Endothelial cell of umbilical vein (primary cell): ENCODE results near the gene EPSTI1. TPM values are rescaled to one million over a fixed set of nuclear protein-coding genes. Genes with fewer than 3 reads are reported as not detected.

Source experiments
- BruUV-seq: library from RNA; stranded (reverse); fragments of 400-500 nt; replicated peaks from 2 replicates; lab custom pipeline; 2021; lab: Mats Ljungman, UMichigan
- CTCF ChIA-PET: fragments of 300-600, 350-600 bp; sonication (Branson Sonifier 250); formaldehyde crosslinking; loops from one replicate; lab custom pipeline; 2021; ENCODE audit warnings: antibody characterized with exemption, inconsistent platforms; lab: Charles Lee
- POLR2A ChIA-PET: fragments of 300-600, 350-600 bp; sonication (Branson Sonifier 250); formaldehyde crosslinking; loops from one replicate; lab custom pipeline; 2021; ENCODE audit warnings: antibody characterized with exemption, inconsistent platforms; lab: Charles Lee
- DNase-seq: peaks from one replicate; pipeline ENCODE4 v3.0.0-alpha.2; 2011; ENCODE audit warnings: low read depth, low spot score
- FAIRE-seq: peaks from 2 replicates; lab custom pipeline; 2011; peaks lifted over from hg19 to GRCh38; lab: Jason Lieb, UNC
- H2AFZ ChIP-seq: 2 replicates; pipeline ENCODE4 v1.6.0; 2012; ENCODE audit warnings: low read depth, low read length, control low read depth, inconsistent platforms
- H3K27ac ChIP-seq: 2 replicates; pipeline ENCODE4 v1.5.1; 2011; ENCODE audit warnings: low read depth, mild to moderate bottlenecking, control low read depth, low read length, moderate library complexity; ENCODE audit not compliant: insufficient read depth
- H3K27me3 ChIP-seq, 2 experiments: 2 replicates each; pipeline versions ENCODE4 v1.6.0 to v1.6.1; 2011; ENCODE audit warnings: low read length in 2 of 2, mixed read lengths in 1 of 2; ENCODE audit not compliant: control insufficient read depth in 2 of 2, insufficient read depth in 2 of 2
- H3K36me3 ChIP-seq, 2 experiments: 2 replicates in 1 of 2; 3 replicates in 1 of 2; pipeline ENCODE4 v1.5.1; 2011; ENCODE audit warnings: low read length in 2 of 2, mild to moderate bottlenecking in 1 of 2, moderate library complexity in 1 of 2; ENCODE audit not compliant: control insufficient read depth in 2 of 2, insufficient read depth in 2 of 2; ENCODE audit errors: extremely low read depth in 1 of 2
- H3K4me1 ChIP-seq: 3 replicates; pipeline ENCODE4 v1.5.1; 2011; ENCODE audit warnings: mild to moderate bottlenecking, low read length; ENCODE audit not compliant: control insufficient read depth, insufficient read depth; ENCODE audit errors: extremely low read depth
- H3K4me2 ChIP-seq: 2 replicates; pipeline ENCODE4 v1.6.1; 2011; ENCODE audit warnings: low read length, control low read depth, mixed read lengths; ENCODE audit not compliant: insufficient read depth
- H3K4me3 ChIP-seq, 3 experiments: fragments of 200-600 bp in 1 of 3; sonication (generic), shearing (Covaris generic) in 1 of 3; replicated peaks in 1 of 3; 2 replicates each; pipeline ENCODE4 v1.5.1; 2011 to 2016; ENCODE audit warnings: control low read depth in 3 of 3, low read length in 3 of 3, mild to moderate bottlenecking in 2 of 3, inconsistent platforms in 1 of 3, low read depth in 1 of 3, moderate library complexity in 1 of 3; ENCODE audit not compliant: insufficient read depth in 1 of 3
- H3K79me2 ChIP-seq: 2 replicates; pipeline ENCODE4 v1.6.0; 2012; ENCODE audit warnings: low read length, inconsistent platforms; ENCODE audit not compliant: control insufficient read depth, insufficient read depth
- H3K9ac ChIP-seq: replicated peaks from 2 replicates; pipeline ENCODE3; 2011; ENCODE audit warnings: low read length, control low read depth; ENCODE audit not compliant: insufficient read depth; ENCODE audit errors: extremely low read depth
- H3K9me1 ChIP-seq: replicated peaks from 3 replicates; pipeline ENCODE4 v1.6.0; 2011; ENCODE audit warnings: mild to moderate bottlenecking, low read length; ENCODE audit not compliant: control insufficient read depth, insufficient read depth; ENCODE audit errors: extremely low read depth
- H3K9me3 ChIP-seq: replicated peaks from 2 replicates; pipeline ENCODE4 v1.5.1; 2012; ENCODE audit warnings: low read length, inconsistent platforms; ENCODE audit not compliant: control insufficient read depth, insufficient read depth
- H4K20me1 ChIP-seq: replicated peaks from 2 replicates; pipeline ENCODE3; 2011; ENCODE audit warnings: mild to moderate bottlenecking, low read length; ENCODE audit not compliant: control insufficient read depth, insufficient read depth; ENCODE audit errors: extremely low read depth
- CTCF ChIP-seq, 2 donors: IDR thresholded peaks; 1 replicate in 1 of 2; 2 replicates in 1 of 2; pipeline ENCODE4 v1.5.1; 2011; ENCODE audit warnings: low read length in 2 of 2, mild to moderate bottlenecking in 2 of 2, moderate library complexity in 2 of 2, control low read depth in 1 of 2, inconsistent platforms in 1 of 2, low read depth in 1 of 2; ENCODE audit not compliant: insufficient read depth in 1 of 2; ENCODE audit errors: extremely low read depth in 1 of 2
- EZH2 ChIP-seq: IDR thresholded peaks from 2 replicates; pipeline ENCODE4 v1.6.1; 2012; ENCODE audit warnings: borderline replicate concordance, low read depth, mild to moderate bottlenecking, moderate library complexity, low read length, inconsistent platforms; ENCODE audit not compliant: severe bottlenecking
- FOS ChIP-seq: IDR thresholded peaks from 2 replicates; pipeline ENCODE4 v1.6.1; 2011; ENCODE audit warnings: mild to moderate bottlenecking, low read length, moderate library complexity, borderline replicate concordance; ENCODE audit not compliant: insufficient read depth
- GATA2 ChIP-seq: IDR thresholded peaks from 2 replicates; pipeline ENCODE4 v1.7.0; 2011; ENCODE audit warnings: low read depth, mild to moderate bottlenecking, moderate library complexity, mixed read lengths, low read length; ENCODE audit not compliant: insufficient read length, insufficient read depth
- JUN ChIP-seq: IDR thresholded peaks from 2 replicates; pipeline ENCODE4 v1.6.1; 2011; ENCODE audit warnings: borderline replicate concordance, low read depth; ENCODE audit not compliant: insufficient read length, insufficient read depth
- MAX ChIP-seq: IDR thresholded peaks from 2 replicates; pipeline ENCODE4 v1.6.1; 2011; ENCODE audit not compliant: insufficient read depth, insufficient read length
- MYC ChIP-seq: IDR thresholded peaks from one replicate; pipeline ENCODE4 v1.6.1; 2011; ENCODE audit warnings: mild to moderate bottlenecking, low read depth, low read length
- POLR2A ChIP-seq: IDR thresholded peaks from 2 replicates; pipeline ENCODE4 v1.6.1; 2012; ENCODE audit warnings: low read depth, mild to moderate bottlenecking, control low read depth, low read length
- POLR2AphosphoS5 ChIP-seq: IDR thresholded peaks from 2 replicates; pipeline ENCODE4 v1.6.1; 2012; ENCODE audit warnings: low read depth, mild to moderate bottlenecking, control low read depth, low read length, moderate library complexity; ENCODE audit not compliant: insufficient read depth
- dilution Hi-C: fragments of 300-500 bp; cut with MboI; formaldehyde crosslinking; loops from one replicate; pipeline ENCODE4 v1.15.0; 2019; ENCODE audit warnings: low sequenced_read_pairs; ENCODE audit not compliant: extremely low pct_ligation_motif_present
- intact Hi-C: fragments of 100-400 bp; cut with micrococcal nuclease; formaldehyde crosslinking; loops from one replicate; pipeline ENCODE4 v1.10.0; 2022
- polyA plus RNA-seq, 4 experiments: library from polyadenylated mRNA; depleted of rRNA in 3 of 4; stranded (reverse) in 3 of 4; unstranded in 1 of 4; fragments of >200 nt; gene quantifications; 2 replicates each; pipeline versions ENCODE4 v1.2.1 to v1.2.3, GENCODE V29; 2011 to 2012; ENCODE audit warnings: missing spikeins in 1 of 4
- total RNA-seq: library from RNA; stranded (reverse); gene quantifications from 2 replicates; pipeline ENCODE4 v1.2.3, GENCODE V29; 2021

Gene EPSTI1
- total and polyA plus RNA-seq, 2 donors (not counting 3 experiments of a cell fraction or from before 2014, with no cell fraction given), result 0.77 to 3.1 TPM

GRCh38 chr13:42967660-42968059 lies 24.4 kb downstream of the EPSTI1 start:
- CTCF ChIA-PET, result interaction anchor here (1.2 to 3.8 kb wide), 5 partner anchors 20 to 837 kb away, joined by 5 to 64 read pairs (median 13); partner anchors contain the start of gene EPSTI1
- POLR2A ChIA-PET, result no interaction called here
- no peaks in the 10 kb centered on the region for H3K9me3 ChIP-seq
- TF ChIP-seq EZH2, result no peak
- TF ChIP-seq GATA2, result no peak
- TF ChIP-seq POLR2A, result no peak
- no peak for TF ChIP-seq CTCF (IDR thresholded peaks at IDR 0.05; ENCODE audit: extremely low read depth in 1 of 2, insufficient read depth in 1 of 2, low read depth in 1 of 2, low read length in 2 of 2)
- TF ChIP-seq JUN, result no peak
- no peak for TF ChIP-seq MAX
- TF ChIP-seq FOS, result no peak
- no peak for TF ChIP-seq POLR2AphosphoS5
- no peak for TF ChIP-seq MYC
- dilution Hi-C loops (no loop called here), intact Hi-C loops (loop anchor here (2.0 to 10.0 kb wide), 2 partner anchors 55 to 337 kb away; partner anchors contain the start of gene DNAJC15)
- H3K36me3 ChIP-seq, result no peaks in the 10 kb centered on the region
- peaks cover 0 to 1% of the 10 kb centered on the region in 2 experiments for H3K27me3 ChIP-seq
- no peaks in the 10 kb centered on the region for H3K9me1 ChIP-seq
- H3K27ac ChIP-seq, result no peak overlapping the region
- H3K4me1 ChIP-seq, result no peaks in the 10 kb centered on the region
- no peak overlapping the region for H3K4me3 ChIP-seq
- no peak overlapping the region for H3K9ac ChIP-seq
- no peak for FAIRE-seq
- no peak overlapping the region for H3K4me2 ChIP-seq
- no peak overlapping the region for H2AFZ ChIP-seq
- no peaks in the 10 kb centered on the region for H3K79me2 ChIP-seq
- BruUV-seq, result no TSS peak
- no peak for DNase-seq
- no peaks in the 10 kb centered on the region for H4K20me1 ChIP-seq
